Left renal cortex interstitium (tissue), 4 donors: ENCODE measurements around the gene MTMR12. TPM values are rescaled to one million over a fixed set of nuclear protein-coding genes. Genes with fewer than 3 reads are reported as not detected.
A peak's percentile ranks its signal among the peaks of the same experiment; 100 is the strongest.

Experiments used
- DNase-seq, 4 donors: peaks; one replicate each; pipeline ENCODE4 v3.0.0-alpha.2; 2013; ENCODE audit warnings: low read depth in 4 of 4, low spot score in 2 of 4, missing footprints in 1 of 4
- polyA plus RNA-seq, 4 donors: library from polyadenylated mRNA; unstranded; fragments of 120-200 nt; gene quantifications; one replicate each; pipeline ENCODE4 v1.2.1, GENCODE V29; 2013; ENCODE audit not compliant: insufficient read length in 4 of 4

The MTMR12 gene
- polyA plus RNA-seq, 4 donors, result 31.4 to 40.3 (median 34.8) TPM

GRCh38 chr5:32279786-32280185, 33.0 kb downstream of the MTMR12 start:
- DNase-seq, result no peak

- DNase-seq, result no peak
Observed at GRCh38 chr5:32279223-32279622, 33.5 kb downstream of the MTMR12 start.

GRCh38 chr5:32278406-32278805, 34.3 kb downstream of the MTMR12 start:
- DNase-seq, result no peak

GRCh38 chr5:32277798-32278197, 34.9 kb downstream of the MTMR12 start:
- no peak for DNase-seq

- peak in 1 of 4 donors; percentile 10 for DNase-seq
Observed at GRCh38 chr5:32276173-32276853, 36.4 kb downstream of the MTMR12 start.

- no peak for DNase-seq
Observed at GRCh38 chr5:32275396-32275741, 37.4 kb downstream of the MTMR12 start.

- DNase-seq, result peak in 1 of 4 donors; percentile 15
Observed at GRCh38 chr5:32274548-32275395, 38.0 kb downstream of the MTMR12 start.

- DNase-seq, result no peak
Observed at GRCh38 chr5:32273821-32274220, 38.9 kb downstream of the MTMR12 start.

- DNase-seq, result no peak
Observed at GRCh38 chr5:32272746-32273145, 40.0 kb downstream of the MTMR12 start.

- no peak for DNase-seq
Observed at GRCh38 chr5:32270946-32271345, 41.8 kb downstream of the MTMR12 start.

GRCh38 chr5:32270178-32270577, 42.6 kb downstream of the MTMR12 start:
- no peak for DNase-seq

GRCh38 chr5:32265902-32266301, 46.8 kb downstream of the MTMR12 start:
- no peak for DNase-seq

- no peak for DNase-seq
Observed at GRCh38 chr5:32264957-32265572, 47.7 kb downstream of the MTMR12 start.

GRCh38 chr5:32263684-32264083, 49.1 kb downstream of the MTMR12 start:
- no peak for DNase-seq

- no peak for DNase-seq
Observed at GRCh38 chr5:32261198-32261597, 51.5 kb downstream of the MTMR12 start.

- no peak for DNase-seq
Observed at GRCh38 chr5:32259033-32259432, 53.7 kb downstream of the MTMR12 start.

- no peak for DNase-seq
Observed at GRCh38 chr5:32258424-32258823, 54.3 kb downstream of the MTMR12 start.

- no peak for DNase-seq
Observed at GRCh38 chr5:32255540-32255900, 57.2 kb downstream of the MTMR12 start.

GRCh38 chr5:32254881-32255539, 57.7 kb downstream of the MTMR12 start:
- DNase-seq, result no peak

GRCh38 chr5:32251871-32252458, 60.8 kb downstream of the MTMR12 start:
- DNase-seq, result no peak

- DNase-seq, result no peak
Observed at GRCh38 chr5:32249668-32250067, 63.1 kb downstream of the MTMR12 start.
